ENCODE data around the gene LOXL3. TPM values are rescaled to one million over a fixed set of nuclear protein-coding genes. Genes with fewer than 3 reads are reported as not detected.

The LOXL3 gene
- total and polyA plus RNA-seq, 2 of the 8 experiments (the other 6 are each of a cell fraction or from before 2014, with no cell fraction given), result 22.4 to 27.2 TPM

DNA sequence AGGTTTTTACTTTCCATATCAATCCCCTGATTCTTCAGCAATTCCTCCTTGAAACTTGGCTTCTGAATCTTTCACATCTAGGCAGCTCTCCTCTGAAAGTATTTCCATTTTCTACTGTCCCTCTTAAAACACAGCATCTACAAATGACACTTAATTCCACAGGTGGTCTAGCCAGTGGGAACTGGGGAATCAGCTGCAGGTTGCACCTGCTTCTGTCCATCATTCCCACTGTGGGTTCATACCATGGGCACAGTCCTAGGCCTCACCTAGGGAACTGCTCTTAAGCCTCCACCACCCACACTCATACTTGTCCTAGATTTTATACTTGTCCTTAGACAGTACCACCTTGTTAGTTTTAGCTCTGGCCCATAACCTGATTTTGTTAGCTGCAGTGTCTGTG, 2.2 kb downstream of the LOXL3 start:
- no peak overlapping the region for H2BK120ac ChIP-seq (replicated peaks; ENCODE audit: low read depth, low read length)
- H4K20me1 ChIP-seq (replicated peaks in 1 of 2; ENCODE audit: control insufficient read depth in 1 of 2, insufficient read depth in 2 of 2, low read length in 2 of 2), result peaks cover 2 to 4% of the 10 kb centered on the region in 2 experiments
- 0 out of 8 replicates have a peak, but pooled peaks cover 0 to 3% (median 0%) of the 10 kb centered on the region in 4 experiments for H3K36me3 ChIP-seq (ENCODE audit: control insufficient read depth in 2 of 4, insufficient read depth in 4 of 4, low read length in 3 of 4)
- no peak overlapping the region for H3K4me3 ChIP-seq (ENCODE audit: extremely low read depth in 1 of 4, insufficient read depth in 2 of 4, low read depth in 3 of 4, low read length in 4 of 4)
- no peak overlapping the region for H2AFZ ChIP-seq (ENCODE audit: low read length)
- ChIA-PET POLR2A (ENCODE audit: partially characterized antibody) (interaction anchor here (1.3 to 1.5 kb wide), 2 partner anchors 22 to 109 kb away, joined by 3 to 6 read pairs; partner anchors contain the start of genes AUP1 and HTRA2), CTCF (ENCODE audit: partially characterized antibody) (interaction anchor here (0.7 to 2.8 kb wide), 4 partner anchors 21 to 285 kb away, joined by 3 to 12 read pairs (median 4); no protein-coding TSS in a partner anchor)
- peaks cover 4 to 67% (median 44%) of the 10 kb centered on the region in 4 experiments for H3K27me3 ChIP-seq (replicated peaks in 1 of 4; ENCODE audit: control insufficient read depth in 3 of 4, extremely low read depth in 1 of 4, insufficient read depth in 3 of 4, low read length in 3 of 4)
- no peak overlapping the region for H3K23ac ChIP-seq (ENCODE audit: insufficient read length)
- no peak overlapping the region for H3K56ac ChIP-seq (replicated peaks; ENCODE audit: insufficient read length, low read depth, low read length)
- no peak overlapping the region for H2BK20ac ChIP-seq (ENCODE audit: low read length)
- no peak overlapping the region for H3K14ac ChIP-seq (ENCODE audit: insufficient read length)
- no peak overlapping the region for H4K5ac ChIP-seq (ENCODE audit: insufficient read length, low read depth, low read length)
- H2BK15ac ChIP-seq (ENCODE audit: low read length), result no peak overlapping the region
- no peak overlapping the region for H3K4ac ChIP-seq (replicated peaks; ENCODE audit: insufficient read length, low read depth, low read length)
- H4K91ac ChIP-seq (replicated peaks; ENCODE audit: insufficient read length, low read length), result no peak overlapping the region
- no peak overlapping the region for H2BK12ac ChIP-seq (ENCODE audit: low read depth, low read length)
- no peak overlapping the region for H3K27ac ChIP-seq (ENCODE audit: low read depth, low read length)
- no peak for DNase-seq (ENCODE audit: low read depth in 1 of 2, low spot score in 2 of 2)
- H3K9ac ChIP-seq (replicated peaks in 1 of 4; ENCODE audit: extremely low read depth in 1 of 4, low read depth in 3 of 4, low read length in 3 of 4), result no peak overlapping the region
- H2AK5ac ChIP-seq (ENCODE audit: low read depth, low read length), result no peak overlapping the region
- no peaks in the 10 kb centered on the region for H3K9me3 ChIP-seq (ENCODE audit: insufficient read depth in 2 of 2, low read depth in 1 of 2, low read length in 1 of 2)
- H3K79me2 ChIP-seq (ENCODE audit: control insufficient read depth in 1 of 2, insufficient read depth in 2 of 2, low read length in 2 of 2), result no peaks in the 10 kb centered on the region
- no peak overlapping the region for H4K8ac ChIP-seq (ENCODE audit: extremely low read depth, insufficient read depth, low read length)
- H2BK5ac ChIP-seq (ENCODE audit: low read depth, low read length), result no peak overlapping the region
- H3K4me2 ChIP-seq (ENCODE audit: insufficient read depth in 1 of 2, low read depth in 2 of 2, low read length in 2 of 2), result no peak overlapping the region; a peak in 1 of 4 replicates
- peaks cover 27% of the 10 kb centered on the region for H3K23me2 ChIP-seq (ENCODE audit: low read depth, low read length)
- peaks cover 5 to 18% (median 10%) of the 10 kb centered on the region in 4 experiments for H3K4me1 ChIP-seq (replicated peaks in 1 of 4; ENCODE audit: control insufficient read depth in 3 of 4, insufficient read depth in 4 of 4, low read length in 3 of 4)
- no peak overlapping the region for H3K18ac ChIP-seq (ENCODE audit: extremely low read depth, low read length)
- no peak for FAIRE-seq
- no peaks in the 10 kb centered on the region; the same call in 1 of the 2 replicates for H3K79me1 ChIP-seq (ENCODE audit: low read depth, low read length)
- TF ChIP-seq PHF8 (conservative IDR thresholded peaks at IDR 0.05; ENCODE audit: low read depth, low read length) (no peak), NANOG (IDR thresholded peaks at IDR 0.05; ENCODE audit: insufficient read depth, low read depth, low read length, poor library complexity, severe bottlenecking) (no peak), MAFK (IDR thresholded peaks at IDR 0.05; ENCODE audit: low read depth, low read length) (no peak), BACH1 (IDR thresholded peaks at IDR 0.05; ENCODE audit: low read length) (no peak), YY1 (IDR thresholded peaks at IDR 0.05; ENCODE audit: low read depth, low read length) (no peak), ATF3 (IDR thresholded peaks at IDR 0.05; ENCODE audit: insufficient read depth, low read depth, low read length) (no peak), RXRA (IDR thresholded peaks at IDR 0.05; ENCODE audit: insufficient read depth, low read depth, low read length) (no peak), RAD21 (IDR thresholded peaks at IDR 0.05 in 1 of 2, conservative IDR thresholded peaks at IDR 0.05 in 1 of 2; ENCODE audit: low read depth in 2 of 2, low read length in 2 of 2) (no peak), ZNF274 (IDR thresholded peaks at IDR 0.05; ENCODE audit: borderline replicate concordance, extremely low read depth, low read length) (no peak), POU5F1 (IDR thresholded peaks at IDR 0.05; ENCODE audit: low read depth, low read length) (no peak), CBX8 (IDR thresholded peaks at IDR 0.05; ENCODE audit: borderline replicate concordance, low read depth, low read length) (no peak), SP4 (IDR thresholded peaks at IDR 0.05; ENCODE audit: low read length) (no peak), RFX5 (IDR thresholded peaks at IDR 0.05; ENCODE audit: borderline replicate concordance, low read depth, low read length) (no peak), SP2 (IDR thresholded peaks at IDR 0.05; ENCODE audit: low read length) (no peak)
